ENCODE measurements around the gene SMIM12. TPM values are rescaled to one million over a fixed set of nuclear protein-coding genes. Genes with fewer than 3 reads are reported as not detected.

The SMIM12 gene
- 10 to 100 TPM; 32.9 to 36.7 (median 34.4) TPM for polyA plus RNA-seq (ENCODE audit: insufficient read length in 3 of 3)

- DNase-seq (ENCODE audit: low read depth in 3 of 3, low spot score in 2 of 3) = peak; percentile 57 to 76 (median 76)
Observed at GRCh38 chr1:34859446-34860200, at the start of gene SMIM12. Gene SMIM12 (minus strand): TSS chr1:34859749. CDS start chr1:34855977, 3,772 bp downstream.

GRCh38 chr1:34908369-34908768 lies 48.8 kb upstream of the SMIM12 start:
- DNase-seq (ENCODE audit: low read depth in 3 of 3, low spot score in 2 of 3) = no peak

GRCh38 chr1:34907487-34908090 lies 48.0 kb upstream of the SMIM12 start:
- DNase-seq (ENCODE audit: low read depth in 3 of 3, low spot score in 2 of 3) = no peak

GRCh38 chr1:34906756-34907155 lies 47.2 kb upstream of the SMIM12 start:
- DNase-seq (ENCODE audit: low read depth in 3 of 3, low spot score in 2 of 3) = no peak

- DNase-seq (ENCODE audit: low read depth in 3 of 3, low spot score in 2 of 3) = no peak
Observed at GRCh38 chr1:34906222-34906621, 46.7 kb upstream of the SMIM12 start.

GRCh38 chr1:34905098-34905459 lies 45.5 kb upstream of the SMIM12 start:
- no peak for DNase-seq (ENCODE audit: low read depth in 3 of 3, low spot score in 2 of 3)

- DNase-seq (ENCODE audit: low read depth in 3 of 3, low spot score in 2 of 3) = no peak
Observed at GRCh38 chr1:34904236-34905097, 44.9 kb upstream of the SMIM12 start.

- no peak for DNase-seq (ENCODE audit: low read depth in 3 of 3, low spot score in 2 of 3)
Observed at GRCh38 chr1:34901919-34902318, 42.4 kb upstream of the SMIM12 start.

GRCh38 chr1:34900775-34901502 lies 41.4 kb upstream of the SMIM12 start:
- DNase-seq (ENCODE audit: low read depth in 3 of 3, low spot score in 2 of 3) = no peak

- DNase-seq (ENCODE audit: low read depth in 3 of 3, low spot score in 2 of 3) = no peak
Observed at GRCh38 chr1:34899906-34900305, 40.4 kb upstream of the SMIM12 start.

GRCh38 chr1:34899471-34899870 lies 39.9 kb upstream of the SMIM12 start:
- DNase-seq (ENCODE audit: low read depth in 3 of 3, low spot score in 2 of 3) = no peak

GRCh38 chr1:34898330-34898761 lies 38.8 kb upstream of the SMIM12 start:
- no peak for DNase-seq (ENCODE audit: low read depth in 3 of 3, low spot score in 2 of 3)

GRCh38 chr1:34896612-34897011 lies 37.1 kb upstream of the SMIM12 start:
- DNase-seq (ENCODE audit: low read depth in 3 of 3, low spot score in 2 of 3) = no peak

- DNase-seq (ENCODE audit: low read depth in 3 of 3, low spot score in 2 of 3) = no peak
Observed at GRCh38 chr1:34889705-34890104, 30.2 kb upstream of the SMIM12 start.

- DNase-seq (ENCODE audit: low read depth in 3 of 3, low spot score in 2 of 3) = no peak
Observed at GRCh38 chr1:34887593-34887992, 28.0 kb upstream of the SMIM12 start.

- no peak for DNase-seq (ENCODE audit: low read depth in 3 of 3, low spot score in 2 of 3)
Observed at GRCh38 chr1:34885405-34886247, 26.1 kb upstream of the SMIM12 start.

GRCh38 chr1:34884961-34885360 lies 25.4 kb upstream of the SMIM12 start:
- DNase-seq (ENCODE audit: low read depth in 3 of 3, low spot score in 2 of 3) = no peak

- no peak for DNase-seq (ENCODE audit: low read depth in 3 of 3, low spot score in 2 of 3)
Observed at GRCh38 chr1:34884536-34884935, 25.0 kb upstream of the SMIM12 start.

GRCh38 chr1:34879230-34879629 lies 19.7 kb upstream of the SMIM12 start:
- no peak for DNase-seq (ENCODE audit: low read depth in 3 of 3, low spot score in 2 of 3)

- DNase-seq (ENCODE audit: low read depth in 3 of 3, low spot score in 2 of 3) = no peak
Observed at GRCh38 chr1:34876406-34876805, 16.9 kb upstream of the SMIM12 start.
